HG02852 (cell line): ENCODE data around the gene GAP43.
"Not testable (repeated sequence)": the region's sequence is repeated elsewhere in the genome, so short reads cannot be mapped to it uniquely, and the experiment has no call there.

Source experiments
- ATAC-seq: cut with Tn5 transposase; IDR thresholded peaks from one replicate; pipeline ENCODE4 v1.9.1; 2021; ENCODE audit warnings: mild to moderate bottlenecking, moderate library complexity; ENCODE audit not compliant: unreplicated experiment

Gene GAP43

DNA sequence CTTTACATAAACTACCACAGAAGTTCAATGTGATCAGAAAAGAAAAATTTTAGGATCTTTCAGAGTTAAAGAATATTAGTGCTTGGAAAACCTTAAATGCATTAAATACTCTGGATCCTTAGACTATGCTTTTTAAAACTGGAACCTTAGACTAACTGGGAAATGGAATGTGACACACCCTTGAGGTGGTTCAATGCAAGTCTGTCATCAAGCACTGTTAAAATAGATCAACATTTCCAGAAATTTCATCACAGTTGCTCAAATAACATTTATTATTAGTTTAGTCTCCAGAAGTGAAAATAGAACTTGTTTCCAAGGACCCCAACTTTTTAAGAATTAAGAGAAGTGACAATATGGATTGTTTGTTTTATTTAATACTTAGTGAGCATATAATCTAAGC is 71.8 kb downstream of the GAP43 start:
- no peak for ATAC-seq

DNA sequence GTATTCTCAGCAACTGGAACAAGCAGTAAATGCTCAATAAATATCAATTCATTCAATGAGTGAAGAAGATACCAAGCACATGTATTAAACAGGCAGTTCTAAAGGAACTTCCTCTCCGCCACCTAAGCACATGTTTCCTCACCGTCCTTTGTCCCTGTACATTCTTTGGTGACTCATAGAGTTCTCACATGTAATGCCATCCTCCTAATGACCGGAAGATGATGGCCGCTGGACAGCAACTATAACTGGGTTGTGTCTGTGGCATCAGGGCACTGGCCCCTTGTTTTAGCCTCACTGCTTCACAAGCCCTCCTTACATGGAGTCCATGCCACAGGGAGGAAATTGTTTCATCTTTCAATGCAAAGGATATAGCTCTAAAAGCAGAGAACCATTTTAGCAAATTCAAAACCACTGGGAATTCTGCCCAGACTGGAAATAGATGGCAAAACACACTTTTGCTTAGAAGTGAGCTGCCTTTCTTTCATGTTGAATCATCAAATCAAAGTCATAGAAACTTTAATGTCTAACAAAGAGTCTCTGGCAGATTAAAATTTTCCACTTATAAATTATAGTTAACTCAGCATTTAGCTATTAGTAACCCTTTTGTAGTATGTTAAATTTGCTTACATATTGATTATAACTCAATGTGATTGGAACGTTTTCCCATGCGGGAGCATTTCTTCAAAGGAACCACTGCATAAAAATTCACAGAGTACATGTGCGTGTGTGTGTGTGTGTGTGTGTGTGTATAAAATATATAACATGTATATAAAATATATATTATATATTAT is 74.1 kb downstream of the GAP43 start:
- ATAC-seq: no peak

DNA sequence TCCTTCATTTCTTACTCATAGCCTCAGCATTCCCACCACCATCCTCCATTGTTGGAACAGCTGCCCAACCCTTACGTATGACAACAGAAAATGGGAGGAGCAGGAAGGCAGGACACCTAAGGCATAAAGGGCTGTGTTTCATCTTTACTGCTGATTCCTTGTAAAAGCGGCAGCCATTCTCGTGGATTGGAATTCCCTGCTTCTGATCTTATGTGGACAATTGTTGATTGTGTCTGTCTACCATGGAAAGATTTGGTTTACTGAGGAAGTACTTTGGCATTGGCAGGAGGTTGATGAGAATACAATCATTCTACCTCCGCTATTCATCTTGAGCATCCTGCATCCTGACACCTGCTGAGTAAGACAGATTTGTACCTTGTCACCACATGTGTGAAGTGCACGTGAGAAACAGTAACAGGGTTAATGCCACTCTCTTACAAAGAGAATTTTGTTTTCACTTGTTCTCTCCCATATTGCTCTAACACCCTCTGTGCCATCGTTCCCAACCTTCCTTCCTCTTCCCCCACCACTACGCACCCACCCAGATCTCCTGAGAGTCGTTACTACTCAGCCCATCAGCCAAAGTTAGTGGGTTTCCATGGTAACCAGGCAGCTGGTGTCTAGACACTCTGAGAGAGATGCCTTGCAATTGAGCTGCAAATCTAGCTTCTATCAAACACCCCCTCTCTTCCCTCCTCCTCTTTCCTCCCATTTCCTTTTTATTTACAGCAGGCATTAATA is 75.7 kb downstream of the GAP43 start:
- ATAC-seq: no peak

DNA sequence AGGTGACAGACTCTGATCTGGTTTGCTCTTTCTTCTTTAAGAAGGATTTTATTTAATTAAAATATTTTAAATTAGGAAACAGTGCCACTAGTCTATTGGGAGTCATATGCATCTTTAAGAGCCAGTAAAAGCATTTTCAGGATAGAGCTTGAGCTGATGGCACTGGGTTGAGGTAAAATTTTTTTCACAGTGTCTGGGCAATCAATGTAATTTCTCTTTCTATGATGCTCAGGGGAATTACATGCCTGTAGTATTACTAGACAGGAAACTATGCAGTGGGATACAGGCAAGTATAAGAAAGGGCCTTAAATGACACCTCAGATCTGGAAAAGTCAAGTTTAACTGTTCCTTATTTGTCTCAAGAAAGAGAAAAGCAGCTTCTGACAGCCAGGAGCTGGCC is 76.4 kb downstream of the GAP43 start:
- ATAC-seq: no peak

DNA sequence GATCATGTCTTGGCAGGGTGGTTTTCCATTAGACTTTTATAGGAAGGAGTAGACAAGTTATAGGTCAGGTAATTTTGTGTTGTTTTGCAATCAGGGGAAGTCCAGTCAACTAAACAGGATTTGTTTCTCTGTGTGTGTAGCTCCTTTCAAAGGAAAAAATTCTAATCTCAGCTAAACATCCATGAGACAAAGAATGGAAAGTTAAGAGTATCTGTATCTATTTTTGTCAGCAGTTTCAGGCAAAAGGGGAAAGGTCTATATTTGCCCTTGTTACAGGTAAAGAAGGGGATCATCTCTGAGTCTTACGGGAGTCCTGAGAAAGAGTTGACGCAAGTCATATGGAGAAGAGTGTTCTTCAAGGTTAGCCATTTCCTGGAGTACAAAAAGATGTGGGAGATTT is 79.3 kb downstream of the GAP43 start:
- no peak for ATAC-seq

DNA sequence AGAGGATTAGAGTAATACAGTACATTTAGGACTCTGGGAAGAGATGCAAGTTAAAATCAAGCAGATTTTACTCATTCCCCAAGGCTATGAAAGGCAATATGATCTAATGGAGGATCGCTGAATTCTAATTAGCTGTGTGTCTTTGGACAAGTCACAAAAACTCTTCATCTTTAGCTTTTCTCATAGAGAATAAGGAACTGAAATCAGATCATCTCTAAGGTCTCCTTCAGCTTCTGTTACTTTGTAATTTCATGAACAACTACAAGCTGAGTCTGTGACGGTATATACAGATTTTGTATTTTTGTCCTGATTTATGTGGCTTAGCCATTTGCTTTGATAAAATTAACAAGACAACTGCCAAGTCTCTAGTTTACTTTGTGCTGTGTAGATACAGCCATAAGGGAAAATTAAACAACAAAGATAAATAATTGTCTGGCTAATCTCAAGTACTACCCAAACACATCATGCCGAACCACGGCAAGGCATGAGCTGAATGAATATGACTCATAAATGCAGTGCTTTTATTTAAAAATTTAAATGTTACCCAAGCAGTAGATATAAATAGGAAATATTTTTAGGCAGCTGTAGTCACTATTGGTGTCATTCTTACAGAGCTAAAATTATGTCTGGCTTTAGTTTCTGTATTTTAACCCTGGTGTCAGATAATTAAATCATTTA is 81.5 kb downstream of the GAP43 start:
- peak; percentile 51 for ATAC-seq

DNA sequence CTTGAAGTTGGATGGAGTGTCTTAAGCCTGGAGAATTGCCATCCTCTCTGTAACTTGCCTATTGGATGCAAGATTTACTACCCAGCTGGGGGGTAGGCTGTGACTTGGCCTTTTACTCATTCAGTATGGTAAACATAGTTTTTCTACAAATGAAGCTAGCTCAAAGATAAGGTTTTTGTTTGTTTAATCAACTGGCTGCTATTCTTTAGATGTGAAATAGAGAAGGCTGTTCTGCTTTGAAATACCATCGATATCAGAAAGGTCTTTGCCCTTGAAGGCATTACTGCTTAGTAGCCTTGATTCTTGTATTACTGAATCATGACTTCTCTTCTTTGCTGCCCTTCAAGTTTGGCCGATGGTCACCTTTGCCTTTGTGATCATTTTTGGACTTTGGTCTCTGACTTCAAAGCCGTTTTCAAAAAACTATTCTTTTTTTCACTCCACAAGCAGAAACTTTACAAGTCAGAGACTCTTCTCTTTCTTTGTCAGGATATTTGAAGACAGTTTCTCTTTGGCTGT is 83.1 kb downstream of the GAP43 start:
- no peak for ATAC-seq

DNA sequence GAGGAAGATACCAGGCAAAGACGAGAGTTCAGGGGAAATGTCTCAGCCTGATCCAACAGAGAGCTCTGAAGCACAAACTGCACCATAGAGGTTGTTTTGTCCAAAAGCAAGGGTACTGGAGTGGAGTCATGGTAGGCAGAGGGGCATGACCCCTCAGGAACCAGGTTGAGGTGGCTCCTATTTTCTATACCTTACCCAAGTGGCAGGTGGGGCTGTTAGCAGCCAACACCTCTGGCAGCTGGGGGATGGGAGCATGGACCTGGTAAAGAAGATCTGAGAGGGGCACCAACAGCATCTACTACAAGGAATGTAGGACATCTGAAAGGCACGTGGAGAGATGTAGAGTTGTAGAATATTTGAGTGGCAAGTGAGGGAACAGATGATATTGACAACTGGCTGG is 85.2 kb downstream of the GAP43 start:
- no peak for ATAC-seq

DNA sequence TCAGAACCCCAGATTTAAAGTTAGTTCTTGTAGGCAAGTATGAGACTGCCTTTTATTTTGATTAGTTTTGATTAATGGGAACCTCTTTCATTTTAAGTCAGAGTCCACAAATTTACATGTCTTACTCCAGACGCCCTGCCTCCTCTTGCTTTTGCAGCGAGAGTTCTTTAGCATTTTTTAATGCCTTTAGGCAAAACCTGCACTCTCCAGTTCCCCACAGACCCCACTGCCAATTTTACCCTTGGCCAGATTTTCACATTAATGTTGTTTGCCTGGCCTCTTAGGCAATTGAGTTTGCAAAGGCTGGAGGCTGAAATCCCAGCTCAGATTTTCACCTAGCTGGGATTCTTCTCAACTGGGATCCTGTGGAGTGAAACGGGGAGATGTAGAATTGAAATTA is 85.8 kb downstream of the GAP43 start:
- no peak for ATAC-seq

DNA sequence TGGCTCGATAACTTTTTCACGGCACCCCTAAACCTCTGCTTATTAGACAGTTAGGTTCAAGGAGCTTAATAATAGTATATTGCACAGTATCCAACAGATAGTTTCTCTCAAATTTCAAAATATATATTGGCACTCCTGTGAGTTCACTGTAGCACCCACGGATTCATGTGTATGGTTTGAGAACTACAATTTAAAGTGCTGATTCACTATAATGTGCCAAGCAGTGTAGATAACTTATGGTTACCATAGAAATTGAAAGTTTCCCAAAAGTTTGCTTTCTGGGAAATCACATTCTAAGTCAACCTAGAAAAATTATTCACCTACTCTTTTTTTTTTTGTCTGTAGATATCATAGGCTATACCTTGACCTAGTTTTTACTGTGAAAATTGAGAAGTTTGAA is 86.6 kb downstream of the GAP43 start:
- no peak for ATAC-seq

DNA sequence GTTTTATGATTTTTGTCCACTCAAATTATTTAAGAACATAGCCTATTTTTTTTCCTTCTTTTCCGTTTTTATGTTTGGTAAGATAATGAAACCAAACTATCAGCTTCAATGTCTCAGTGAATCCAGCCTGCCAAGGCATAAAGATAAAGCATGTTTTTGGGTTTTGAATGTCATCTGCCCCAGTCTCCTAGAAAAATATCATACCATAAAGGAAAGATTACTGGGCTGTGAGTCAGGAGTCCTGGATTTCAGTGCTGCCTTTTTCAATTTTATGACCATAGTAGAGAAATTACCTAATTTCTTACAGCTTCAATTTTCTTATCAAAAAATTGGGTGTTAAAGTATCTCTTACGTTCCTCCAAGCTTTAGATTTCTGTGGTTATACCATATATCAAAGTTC is 87.5 kb downstream of the GAP43 start:
- no peak for ATAC-seq

DNA sequence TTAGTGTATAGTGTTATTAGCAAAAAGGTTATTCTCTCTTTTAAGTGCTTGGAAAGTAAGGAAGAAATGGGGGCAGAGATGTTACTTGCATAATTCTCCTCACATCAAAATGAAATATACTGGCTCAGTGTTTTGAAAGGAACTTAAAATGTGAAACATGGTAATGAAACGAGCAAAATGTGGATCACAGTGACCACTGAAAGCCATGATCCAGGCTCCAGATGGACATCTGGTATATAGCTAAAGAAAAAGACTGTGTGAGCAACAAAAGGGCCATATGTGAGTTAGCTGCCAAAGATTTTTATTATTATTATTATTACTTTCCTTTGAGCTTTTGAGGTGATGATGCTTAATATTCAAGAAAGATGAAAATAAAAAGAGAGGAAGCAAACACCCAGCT is 89.6 kb downstream of the GAP43 start:
- ATAC-seq: no peak

DNA sequence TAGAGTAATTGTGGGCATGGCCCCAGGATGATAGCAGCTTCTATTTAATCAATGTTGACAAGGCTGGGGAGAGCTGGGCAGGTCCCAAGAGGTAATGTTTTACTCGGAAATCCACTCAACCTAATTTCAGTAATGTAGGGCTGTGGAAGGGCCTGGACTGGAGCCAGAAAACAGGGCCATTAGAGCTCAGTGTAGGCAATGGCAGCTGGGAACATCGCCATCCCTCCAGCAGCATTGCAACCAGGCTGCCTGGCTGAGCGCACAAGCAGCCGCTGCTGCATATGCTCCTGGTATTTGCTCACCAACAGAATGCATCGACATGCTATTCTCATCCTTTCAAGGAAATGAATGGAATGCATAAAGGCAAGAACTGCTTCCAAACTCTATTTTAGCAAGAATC is 90.0 kb downstream of the GAP43 start:
- ATAC-seq: no peak

DNA sequence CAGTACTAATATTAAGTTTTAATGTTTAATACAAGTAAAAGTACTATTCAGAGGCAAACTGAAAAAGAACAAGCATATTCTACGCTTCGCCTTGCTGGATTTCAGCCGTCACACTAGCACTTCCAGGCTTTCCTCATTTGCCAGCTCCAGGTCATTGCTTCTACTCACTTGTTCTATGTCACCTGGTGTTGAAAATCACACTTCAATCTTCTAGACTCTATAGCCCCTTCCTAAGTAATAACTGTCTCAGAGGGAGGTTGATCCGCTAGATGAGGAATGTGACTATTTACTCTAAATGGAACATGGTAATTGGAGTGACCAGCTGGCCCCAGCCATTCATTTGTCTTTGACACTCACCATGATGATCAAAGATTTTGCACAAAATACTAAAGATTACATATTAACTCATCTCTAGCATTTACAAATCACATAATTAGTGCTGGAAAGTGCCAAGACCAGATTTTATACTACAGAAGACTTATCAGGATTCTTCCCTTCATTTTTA is 92.0 kb downstream of the GAP43 start:
- ATAC-seq: no peak

DNA sequence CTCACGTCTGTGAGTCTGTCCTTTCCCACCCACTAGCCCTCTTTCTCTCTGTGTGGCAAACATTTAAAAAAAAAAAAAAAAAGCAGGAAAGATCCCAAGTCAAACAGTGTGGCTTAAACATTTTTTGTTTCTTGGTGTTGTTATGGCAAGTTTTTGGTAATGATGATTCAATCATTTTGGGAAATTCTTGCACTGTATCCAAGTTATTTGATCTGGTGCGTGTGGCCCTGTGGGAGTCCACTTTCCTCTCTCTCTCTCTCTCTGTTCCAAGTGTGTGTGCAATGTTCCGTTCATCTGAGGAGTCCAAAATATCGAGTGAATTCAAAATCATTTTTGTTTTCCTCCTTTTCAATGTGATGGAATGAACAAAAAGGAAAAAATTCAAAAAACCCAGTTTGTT is 97.7 kb downstream of the GAP43 start:
- ATAC-seq: no peak

DNA sequence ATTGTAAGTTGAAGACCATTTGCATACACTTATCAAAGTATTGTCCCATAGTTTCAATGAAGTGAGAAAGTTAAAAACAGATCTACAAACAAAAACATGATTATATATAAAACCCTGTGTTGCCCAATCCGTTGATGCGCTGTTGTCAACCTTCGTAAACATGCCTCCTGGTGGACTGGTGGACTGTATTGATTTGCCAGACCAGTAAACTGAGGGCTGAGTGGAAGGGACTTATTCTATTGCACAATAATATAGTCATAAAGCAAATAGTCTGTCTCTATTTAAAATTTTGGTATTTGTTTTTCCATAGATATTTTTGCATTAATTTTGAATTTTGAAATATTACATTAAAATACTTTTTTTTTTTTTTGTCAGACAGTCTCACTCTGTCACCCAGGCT is 102.5 kb downstream of the GAP43 start:
- no peak for ATAC-seq

DNA sequence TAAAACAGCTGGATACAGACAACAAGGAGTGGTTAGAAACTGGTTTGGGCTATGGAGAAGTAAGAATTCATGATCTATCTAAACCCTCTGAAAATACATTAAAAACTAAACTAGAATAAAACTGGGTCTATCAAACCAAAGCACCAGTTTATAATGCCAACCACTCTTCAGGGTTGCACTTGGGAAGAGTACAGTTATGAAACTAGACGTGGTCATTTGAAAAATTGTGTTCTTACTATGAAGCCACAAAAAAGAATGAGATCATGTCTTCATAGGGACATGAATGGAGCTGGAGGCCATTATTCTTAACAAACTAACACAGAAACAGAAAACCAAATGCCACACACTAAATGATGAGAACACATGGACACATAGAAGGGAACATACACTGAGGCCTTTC is 103.8 kb downstream of the GAP43 start:
- no peak for ATAC-seq

DNA sequence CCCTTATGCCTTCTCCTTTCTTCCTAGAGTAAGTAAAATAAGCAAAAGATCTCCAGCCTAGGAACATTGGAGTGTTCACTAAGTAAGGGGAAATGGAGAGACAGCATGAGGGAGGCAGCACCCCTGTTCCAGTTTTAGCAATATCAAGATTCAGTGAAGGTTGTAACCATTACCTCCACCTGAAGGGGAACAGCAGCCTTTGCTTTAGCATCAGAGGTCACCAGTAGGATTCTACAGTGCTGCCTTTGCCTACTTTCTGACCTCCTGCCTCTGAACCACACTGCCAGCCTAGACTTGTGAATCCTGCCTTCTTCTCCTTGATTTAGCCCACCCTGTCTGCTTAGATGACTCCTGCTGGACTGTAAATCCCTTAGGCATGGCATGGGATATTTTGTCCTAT is 104.7 kb downstream of the GAP43 start:
- no peak for ATAC-seq

DNA sequence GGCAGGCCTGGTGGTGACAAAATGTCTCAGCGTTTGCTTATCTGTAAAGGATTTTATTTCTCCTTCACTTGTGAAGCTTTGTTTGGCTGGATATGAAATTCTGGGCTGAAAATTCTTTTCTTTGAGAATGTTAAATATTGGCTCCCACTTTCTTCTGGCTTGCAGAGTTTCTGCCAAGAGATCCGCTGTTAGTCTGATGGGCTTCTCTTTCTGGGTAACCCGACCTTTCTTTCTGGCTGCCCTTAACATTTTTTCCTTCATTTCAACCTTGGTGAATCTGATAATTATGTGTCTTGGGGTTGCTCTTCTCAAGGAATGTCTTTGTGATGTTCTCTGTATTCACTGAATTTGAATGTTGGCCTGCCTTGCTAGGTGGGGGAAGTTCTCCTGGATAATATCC is 113.0 kb downstream of the GAP43 start:
- ATAC-seq: not testable (repeated sequence)

DNA sequence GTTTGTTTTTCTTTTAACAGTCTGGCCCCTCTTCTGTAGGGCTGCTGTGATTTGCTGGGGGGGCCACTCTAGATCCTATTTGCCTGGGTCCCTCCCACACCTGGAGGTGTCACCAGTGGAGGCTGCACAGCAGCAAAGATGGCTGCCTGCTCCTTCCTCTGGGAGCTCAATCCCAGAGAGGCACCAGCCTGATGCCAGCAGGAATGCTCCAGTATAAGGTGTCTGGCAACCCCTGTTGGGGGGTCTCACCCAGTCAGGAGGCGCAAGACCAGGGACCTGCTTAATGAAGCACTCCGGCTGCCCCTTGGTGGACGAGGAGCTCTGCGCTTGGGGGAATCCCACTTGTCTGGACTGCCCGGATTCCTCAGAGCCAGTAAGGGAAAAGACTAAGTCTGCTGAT is 118.3 kb downstream of the GAP43 start:
- ATAC-seq: no peak

DNA sequence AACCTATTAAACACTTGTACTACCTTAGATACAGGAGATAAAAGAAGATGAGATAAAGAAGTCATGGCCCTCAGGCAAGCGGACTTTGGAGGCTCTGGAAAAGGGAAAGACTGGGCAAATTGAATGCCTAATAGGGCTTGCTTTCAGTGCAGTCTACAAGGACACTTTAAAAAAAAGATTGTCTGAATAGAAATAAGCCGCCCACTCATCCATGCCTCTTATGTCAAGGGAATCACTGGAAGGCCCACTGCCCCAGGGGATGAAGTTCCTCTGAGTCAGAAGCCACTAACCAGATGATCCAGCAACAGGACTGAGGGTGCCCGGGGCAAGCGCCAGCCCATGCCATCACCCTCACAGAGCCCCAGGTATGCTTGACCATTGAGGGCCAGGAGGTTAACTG is 121.2 kb downstream of the GAP43 start:
- not testable (repeated sequence) for ATAC-seq

DNA sequence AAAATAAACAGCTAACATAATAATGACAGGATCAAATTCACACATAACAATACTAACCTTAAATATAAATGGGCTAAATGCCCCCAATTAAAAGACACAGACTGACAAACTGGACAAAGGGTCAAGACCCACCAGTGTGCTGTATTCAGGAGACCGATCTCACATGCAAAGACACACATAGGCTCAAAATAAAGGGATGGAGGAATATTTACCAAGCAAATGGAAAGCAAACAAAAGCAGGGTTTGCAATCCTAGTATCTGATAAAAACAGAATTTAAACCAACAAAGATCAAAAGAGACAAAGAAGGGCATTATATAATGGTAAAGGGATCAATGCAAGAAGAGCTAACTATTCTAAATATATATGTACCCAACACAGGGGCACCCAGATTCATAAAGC is 129.7 kb downstream of the GAP43 start:
- not testable (repeated sequence) for ATAC-seq
